Measurements from ENCODE around the gene PTPN1.

The PTPN1 gene

DNA sequence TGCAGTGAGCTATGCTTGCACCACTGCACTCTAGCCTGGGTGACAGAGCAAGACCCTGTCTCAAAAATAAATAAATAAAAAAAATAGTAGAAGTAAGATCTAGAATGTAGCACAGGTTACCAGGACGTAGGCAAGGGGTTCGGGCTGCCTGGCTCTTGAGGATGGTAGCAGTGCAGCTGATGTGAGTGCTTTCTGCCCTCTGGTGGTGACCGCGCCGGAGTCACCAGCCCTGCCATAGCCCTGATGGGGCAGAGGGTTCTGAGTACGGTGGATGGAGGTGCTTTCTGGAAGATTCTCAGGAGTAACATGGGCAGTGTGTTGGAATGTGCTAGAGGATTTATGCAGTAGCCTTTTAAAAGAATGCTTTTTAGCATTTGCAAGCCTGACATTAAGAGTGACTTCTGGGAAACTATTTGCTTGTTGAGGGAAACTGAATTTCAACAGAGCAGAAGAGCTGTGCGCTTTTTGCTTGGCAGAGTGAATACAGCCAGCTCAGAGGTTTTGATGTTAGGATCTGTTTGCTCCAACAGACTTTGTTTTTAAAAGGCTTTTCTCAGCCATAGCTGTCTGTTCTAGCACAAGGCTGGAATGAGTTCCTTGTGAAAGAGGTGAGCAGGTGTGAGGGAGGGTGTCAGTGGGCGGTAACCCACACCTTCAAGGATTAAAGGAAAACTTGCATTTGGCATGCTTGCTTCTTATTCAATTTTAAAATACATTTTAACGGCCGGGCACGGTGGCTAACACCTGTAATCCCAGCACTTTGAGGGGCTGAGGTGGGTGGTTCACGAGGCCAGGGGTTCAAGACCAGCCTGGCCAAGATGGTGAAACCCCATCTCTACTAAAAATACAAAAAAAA is 65.9 kb downstream of the PTPN1 start:
- Mint-ChIP-seq H3K27ac (peak overlapping the region; percentile 74), H3K4me1 (peaks cover 60% of the 10 kb centered on the region), H3K4me3 (no peak overlapping the region), H3K27me3 (no peaks in the 10 kb centered on the region), H3K36me3 (peaks cover 80% of the 10 kb centered on the region), H3K9me3 (no peaks in the 10 kb centered on the region)
- ATAC-seq: peak; percentile 93

DNA sequence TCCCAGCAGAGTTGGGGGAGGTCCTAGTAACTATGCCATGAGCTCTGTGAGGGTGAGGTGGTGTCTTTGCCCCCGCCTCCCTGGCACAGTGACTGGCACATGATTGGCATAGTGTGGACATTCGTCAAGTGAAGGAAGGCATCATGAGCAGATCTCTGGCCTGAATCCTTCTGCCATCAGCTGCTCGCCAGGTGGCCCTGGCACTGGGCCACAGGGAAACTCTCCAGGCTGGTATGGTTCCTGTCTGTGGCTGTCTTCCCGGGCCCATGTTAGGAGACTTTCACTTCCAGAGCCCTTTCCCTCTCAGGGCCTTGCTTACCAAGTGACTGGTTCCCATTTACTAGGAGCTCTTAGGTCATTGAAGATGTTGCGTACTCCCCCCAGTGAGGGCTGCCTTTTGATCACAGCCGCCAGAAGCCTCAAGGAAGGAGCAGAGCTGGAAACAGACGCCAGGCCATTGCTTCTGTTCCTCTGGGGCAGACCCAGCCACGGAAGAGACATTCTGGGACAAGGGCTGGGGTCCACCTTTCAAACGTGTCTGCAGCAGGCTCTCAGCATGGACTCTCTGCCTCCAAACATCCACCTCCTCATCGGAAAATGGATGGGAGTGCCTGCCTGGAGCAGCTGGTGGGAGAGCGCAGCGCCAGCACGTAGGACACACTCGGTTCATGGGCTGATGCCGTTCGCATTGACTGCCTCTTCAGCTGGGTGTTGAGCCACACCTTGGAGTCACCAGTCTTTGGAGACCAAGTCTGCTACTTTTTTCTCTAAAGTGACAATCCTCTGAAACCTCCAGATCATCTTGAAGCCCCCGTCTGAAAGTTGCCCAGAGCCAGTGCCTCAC is 67.2 kb downstream of the PTPN1 start:
- Mint-ChIP-seq H3K9me3 (no peaks in the 10 kb centered on the region), H3K27ac (peak overlapping the region; percentile 59), H3K27me3 (no peaks in the 10 kb centered on the region), H3K4me1 (peaks cover 63% of the 10 kb centered on the region), H3K4me3 (no peak overlapping the region), H3K36me3 (peaks cover 82% of the 10 kb centered on the region)
- no peak for ATAC-seq

DNA sequence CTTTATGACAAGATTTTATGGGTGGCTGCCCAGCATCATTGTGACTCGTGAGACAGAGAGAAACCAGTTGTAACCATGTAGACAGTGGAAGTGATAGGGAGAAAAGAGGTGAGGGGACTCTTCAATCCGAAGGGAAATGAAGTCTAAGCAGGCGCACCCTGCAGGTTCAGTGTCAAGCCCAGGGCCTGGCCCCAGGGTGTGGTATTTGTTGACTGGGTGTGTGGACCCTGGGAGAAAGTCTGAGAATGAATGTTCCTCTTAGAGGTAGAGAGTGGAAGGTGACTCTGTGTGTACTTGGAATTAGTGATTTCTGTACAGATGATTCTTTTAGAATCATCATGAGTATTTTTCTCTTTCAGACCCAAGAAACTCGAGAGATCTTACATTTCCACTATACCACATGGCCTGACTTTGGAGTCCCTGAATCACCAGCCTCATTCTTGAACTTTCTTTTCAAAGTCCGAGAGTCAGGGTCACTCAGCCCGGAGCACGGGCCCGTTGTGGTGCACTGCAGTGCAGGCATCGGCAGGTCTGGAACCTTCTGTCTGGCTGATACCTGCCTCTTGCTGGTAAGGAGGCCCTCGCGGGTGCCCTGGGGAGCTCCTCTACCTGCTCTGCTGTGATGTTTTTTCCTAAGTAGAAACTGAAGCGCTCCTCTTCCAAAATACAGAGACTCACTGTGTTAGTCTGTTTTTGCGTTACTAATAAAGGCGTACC is 68.0 kb downstream of the PTPN1 start:
- Mint-ChIP-seq H3K4me1 (peaks cover 63% of the 10 kb centered on the region), H3K27me3 (no peaks in the 10 kb centered on the region), H3K9me3 (no peaks in the 10 kb centered on the region), H3K36me3 (peaks cover 85% of the 10 kb centered on the region), H3K27ac (peak overlapping the region; percentile 59), H3K4me3 (no peak overlapping the region)
- no peak for ATAC-seq

DNA sequence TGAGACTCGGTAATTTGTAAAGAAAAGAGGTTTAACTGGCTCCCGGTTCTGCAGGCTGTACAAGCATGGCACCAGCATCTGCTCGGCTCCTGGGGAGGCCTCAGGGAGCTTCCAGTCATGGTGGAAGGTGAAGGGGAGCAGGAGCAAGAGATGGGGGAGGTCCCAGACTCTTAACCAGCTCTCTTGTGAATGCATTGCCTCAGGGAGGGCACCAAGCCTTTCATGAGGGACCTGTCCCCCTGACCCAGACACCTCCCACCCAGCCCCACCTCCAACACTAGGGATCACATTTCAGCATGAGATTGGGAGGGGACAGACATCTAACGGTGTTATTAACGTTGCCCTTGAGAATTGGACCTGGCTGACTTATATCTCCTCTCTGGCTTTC is 68.6 kb downstream of the PTPN1 start:
- Mint-ChIP-seq H3K4me3 (no peak overlapping the region), H3K4me1 (peaks cover 65% of the 10 kb centered on the region), H3K27me3 (no peaks in the 10 kb centered on the region), H3K36me3 (peaks cover 87% of the 10 kb centered on the region), H3K27ac (peak overlapping the region; percentile 54), H3K9me3 (no peaks in the 10 kb centered on the region)
- no peak for ATAC-seq

DNA sequence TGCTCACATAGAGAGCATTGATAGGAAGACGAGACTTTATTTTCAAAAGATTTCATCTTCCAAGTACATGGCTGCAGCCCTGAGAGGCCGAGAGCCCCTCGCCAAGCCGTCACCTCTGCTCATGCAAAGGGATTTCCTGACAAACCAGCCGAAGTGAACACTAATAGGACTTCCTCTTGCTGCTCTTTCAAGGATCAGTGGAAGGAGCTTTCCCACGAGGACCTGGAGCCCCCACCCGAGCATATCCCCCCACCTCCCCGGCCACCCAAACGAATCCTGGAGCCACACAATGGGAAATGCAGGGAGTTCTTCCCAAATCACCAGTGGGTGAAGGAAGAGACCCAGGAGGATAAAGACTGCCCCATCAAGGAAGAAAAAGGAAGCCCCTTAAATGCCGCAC is 69.3 kb downstream of the PTPN1 start:
- Mint-ChIP-seq H3K4me3 (no peak overlapping the region), H3K27ac (peak overlapping the region; percentile 54), H3K9me3 (no peaks in the 10 kb centered on the region), H3K27me3 (no peaks in the 10 kb centered on the region), H3K36me3 (peaks cover 84% of the 10 kb centered on the region), H3K4me1 (peaks cover 62% of the 10 kb centered on the region)
- ATAC-seq: no peak

DNA sequence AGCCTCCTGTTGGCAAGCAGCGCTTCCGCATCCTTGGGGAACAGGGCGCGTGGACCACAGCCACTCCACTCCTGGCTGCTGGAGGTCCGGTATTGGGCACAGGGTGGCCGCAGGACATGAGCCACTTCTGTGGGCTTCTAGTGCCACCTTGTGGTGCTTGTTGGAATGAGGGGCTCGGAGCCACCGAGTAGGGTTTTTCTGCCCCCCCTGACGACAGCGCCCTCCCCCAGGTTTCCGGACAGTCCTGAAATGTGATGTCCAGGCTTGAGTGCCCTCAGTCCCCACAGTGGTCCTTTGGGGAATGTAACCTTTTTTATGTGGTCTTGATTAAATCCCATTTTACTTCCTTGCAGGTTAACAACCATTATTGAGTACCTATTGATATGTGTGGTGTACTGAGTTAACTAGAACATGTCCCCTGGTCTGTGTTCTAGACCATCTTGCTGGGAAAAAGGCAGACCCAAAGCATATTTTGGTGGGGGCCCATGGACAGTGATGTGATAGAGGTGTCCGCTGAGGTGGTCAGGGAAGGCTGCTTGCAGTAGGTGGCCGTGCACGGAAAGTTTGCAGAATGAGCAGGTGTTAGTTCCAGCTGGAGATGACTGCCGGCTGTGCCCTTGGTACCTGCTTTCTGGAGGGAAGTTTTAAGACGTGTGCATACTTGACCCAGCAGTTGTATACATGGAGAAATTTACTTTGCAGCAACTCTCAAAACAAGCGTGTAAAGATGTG is 70.0 kb downstream of the PTPN1 start:
- ATAC-seq: peak; percentile 39
- H3K36me3 Mint-ChIP-seq: peaks cover 84% of the 10 kb centered on the region
- H3K27me3 Mint-ChIP-seq: no peaks in the 10 kb centered on the region
- peak overlapping the region; percentile 54 for H3K27ac Mint-ChIP-seq
- peaks cover 60% of the 10 kb centered on the region for H3K4me1 Mint-ChIP-seq
- H3K9me3 Mint-ChIP-seq: no peaks in the 10 kb centered on the region
- H3K4me3 Mint-ChIP-seq: no peak overlapping the region

DNA sequence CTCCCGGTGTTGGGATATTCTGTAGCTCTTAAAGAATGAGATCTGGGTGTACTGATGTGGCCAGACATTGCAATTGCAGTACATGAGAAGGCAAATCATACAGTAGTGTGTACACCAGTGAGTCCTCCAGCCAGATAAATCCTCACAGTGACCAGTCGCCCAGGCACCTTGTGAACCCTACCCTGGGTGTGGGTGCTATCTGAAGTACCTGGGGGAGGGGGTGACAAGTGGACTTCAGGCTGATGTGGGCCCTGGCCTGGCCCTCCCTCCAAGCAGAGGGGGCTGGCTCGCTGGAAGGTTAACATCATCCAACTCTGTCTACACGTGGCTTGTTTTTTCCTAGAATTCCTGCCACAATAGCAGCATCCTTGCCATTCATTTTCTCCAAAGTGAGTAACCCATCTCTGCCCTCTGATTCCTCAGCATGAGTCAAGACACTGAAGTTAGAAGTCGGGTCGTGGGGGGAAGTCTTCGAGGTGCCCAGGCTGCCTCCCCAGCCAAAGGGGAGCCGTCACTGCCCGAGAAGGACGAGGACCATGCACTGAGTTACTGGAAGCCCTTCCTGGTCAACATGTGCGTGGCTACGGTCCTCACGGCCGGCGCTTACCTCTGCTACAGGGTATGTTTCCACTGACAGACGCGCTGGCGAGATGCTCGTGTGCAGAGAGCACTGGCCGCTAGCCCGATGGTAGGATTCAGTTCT is 70.8 kb downstream of the PTPN1 start:
- no peaks in the 10 kb centered on the region for H3K9me3 Mint-ChIP-seq
- H3K27me3 Mint-ChIP-seq: no peaks in the 10 kb centered on the region
- peaks cover 84% of the 10 kb centered on the region for H3K36me3 Mint-ChIP-seq
- no peak overlapping the region for H3K4me3 Mint-ChIP-seq
- H3K27ac Mint-ChIP-seq: peak overlapping the region; percentile 54
- peaks cover 53% of the 10 kb centered on the region for H3K4me1 Mint-ChIP-seq
- ATAC-seq: no peak

DNA sequence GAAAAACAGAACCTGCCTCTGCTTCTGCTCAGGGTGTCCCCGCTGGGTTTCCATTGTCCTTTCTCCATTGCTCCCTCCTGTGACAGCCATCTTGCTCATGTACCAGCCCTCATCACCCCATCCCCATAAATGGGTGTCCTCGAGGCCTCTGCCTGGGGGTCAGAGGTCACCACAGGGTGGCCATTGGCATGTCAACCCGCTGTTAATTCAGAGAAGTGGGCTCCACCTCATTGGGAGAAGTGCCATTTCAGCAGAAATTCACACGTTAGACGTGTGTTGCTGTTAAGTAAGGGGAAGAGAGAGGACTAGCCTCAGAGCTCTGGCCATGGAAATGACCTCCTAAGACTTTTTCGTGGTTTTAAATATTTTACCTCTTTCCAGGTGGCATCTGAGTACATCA is 71.9 kb downstream of the PTPN1 start:
- Mint-ChIP-seq H3K4me3 (peak overlapping the region; percentile 43), H3K27me3 (no peaks in the 10 kb centered on the region), H3K36me3 (peaks cover 92% of the 10 kb centered on the region), H3K4me1 (peaks cover 51% of the 10 kb centered on the region), H3K9me3 (no peaks in the 10 kb centered on the region), H3K27ac (peak overlapping the region; percentile 78)
- peak; percentile 58 for ATAC-seq

DNA sequence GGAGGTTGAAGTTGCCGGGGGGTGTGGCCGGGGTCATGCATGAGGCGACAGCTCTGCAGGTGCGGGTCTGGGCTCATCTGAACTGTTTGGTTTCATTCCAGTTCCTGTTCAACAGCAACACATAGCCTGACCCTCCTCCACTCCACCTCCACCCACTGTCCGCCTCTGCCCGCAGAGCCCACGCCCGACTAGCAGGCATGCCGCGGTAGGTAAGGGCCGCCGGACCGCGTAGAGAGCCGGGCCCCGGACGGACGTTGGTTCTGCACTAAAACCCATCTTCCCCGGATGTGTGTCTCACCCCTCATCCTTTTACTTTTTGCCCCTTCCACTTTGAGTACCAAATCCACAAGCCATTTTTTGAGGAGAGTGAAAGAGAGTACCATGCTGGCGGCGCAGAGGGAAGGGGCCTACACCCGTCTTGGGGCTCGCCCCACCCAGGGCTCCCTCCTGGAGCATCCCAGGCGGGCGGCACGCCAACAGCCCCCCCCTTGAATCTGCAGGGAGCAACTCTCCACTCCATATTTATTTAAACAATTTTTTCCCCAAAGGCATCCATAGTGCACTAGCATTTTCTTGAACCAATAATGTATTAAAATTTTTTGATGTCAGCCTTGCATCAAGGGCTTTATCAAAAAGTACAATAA is 72.5 kb downstream of the PTPN1 start:
- peaks cover 89% of the 10 kb centered on the region for H3K36me3 Mint-ChIP-seq
- H3K27me3 Mint-ChIP-seq: no peaks in the 10 kb centered on the region
- no peaks in the 10 kb centered on the region for H3K9me3 Mint-ChIP-seq
- peak overlapping the region; percentile 78 for H3K27ac Mint-ChIP-seq
- peak; percentile 87 for ATAC-seq
- H3K4me3 Mint-ChIP-seq: peak overlapping the region; percentile 43
- H3K4me1 Mint-ChIP-seq: peaks cover 51% of the 10 kb centered on the region

DNA sequence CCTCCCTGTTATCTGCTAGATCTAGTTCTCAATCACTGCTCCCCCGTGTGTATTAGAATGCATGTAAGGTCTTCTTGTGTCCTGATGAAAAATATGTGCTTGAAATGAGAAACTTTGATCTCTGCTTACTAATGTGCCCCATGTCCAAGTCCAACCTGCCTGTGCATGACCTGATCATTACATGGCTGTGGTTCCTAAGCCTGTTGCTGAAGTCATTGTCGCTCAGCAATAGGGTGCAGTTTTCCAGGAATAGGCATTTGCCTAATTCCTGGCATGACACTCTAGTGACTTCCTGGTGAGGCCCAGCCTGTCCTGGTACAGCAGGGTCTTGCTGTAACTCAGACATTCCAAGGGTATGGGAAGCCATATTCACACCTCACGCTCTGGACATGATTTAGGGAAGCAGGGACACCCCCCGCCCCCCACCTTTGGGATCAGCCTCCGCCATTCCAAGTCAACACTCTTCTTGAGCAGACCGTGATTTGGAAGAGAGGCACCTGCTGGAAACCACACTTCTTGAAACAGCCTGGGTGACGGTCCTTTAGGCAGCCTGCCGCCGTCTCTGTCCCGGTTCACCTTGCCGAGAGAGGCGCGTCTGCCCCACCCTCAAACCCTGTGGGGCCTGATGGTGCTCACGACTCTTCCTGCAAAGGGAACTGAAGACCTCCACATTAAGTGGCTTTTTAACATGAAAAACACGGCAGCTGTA is 73.4 kb downstream of the PTPN1 start:
- no peaks in the 10 kb centered on the region for H3K9me3 Mint-ChIP-seq
- H3K36me3 Mint-ChIP-seq: peaks cover 87% of the 10 kb centered on the region
- peak overlapping the region; percentile 78 for H3K27ac Mint-ChIP-seq
- H3K4me3 Mint-ChIP-seq: no peak overlapping the region
- ATAC-seq: no peak
- H3K27me3 Mint-ChIP-seq: no peaks in the 10 kb centered on the region
- H3K4me1 Mint-ChIP-seq: peaks cover 57% of the 10 kb centered on the region

DNA sequence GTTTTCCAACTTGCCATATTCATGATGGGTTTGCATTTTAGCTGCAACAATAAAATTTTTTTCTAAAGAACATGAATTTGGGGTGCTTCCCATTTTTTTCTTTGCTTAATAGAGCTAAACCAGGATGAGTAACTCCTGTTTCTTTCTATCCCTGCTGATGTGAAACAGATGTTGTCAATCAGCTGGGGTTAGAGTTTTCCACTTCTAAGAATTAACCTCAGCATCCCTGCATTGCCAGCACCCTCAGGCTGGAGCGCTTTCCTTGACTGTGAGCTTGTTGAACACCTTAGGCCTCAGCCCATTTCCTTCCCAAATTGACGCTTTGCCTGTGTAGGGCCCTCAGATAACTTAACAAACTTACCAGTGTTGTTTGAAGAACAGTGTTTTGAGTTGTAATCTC is 74.5 kb downstream of the PTPN1 start:
- no peak overlapping the region for H3K4me3 Mint-ChIP-seq
- no peak for ATAC-seq
- no peaks in the 10 kb centered on the region for H3K9me3 Mint-ChIP-seq
- peak overlapping the region; percentile 41 for H3K27ac Mint-ChIP-seq
- no peaks in the 10 kb centered on the region for H3K27me3 Mint-ChIP-seq
- H3K4me1 Mint-ChIP-seq: peaks cover 50% of the 10 kb centered on the region
- peaks cover 76% of the 10 kb centered on the region for H3K36me3 Mint-ChIP-seq

DNA sequence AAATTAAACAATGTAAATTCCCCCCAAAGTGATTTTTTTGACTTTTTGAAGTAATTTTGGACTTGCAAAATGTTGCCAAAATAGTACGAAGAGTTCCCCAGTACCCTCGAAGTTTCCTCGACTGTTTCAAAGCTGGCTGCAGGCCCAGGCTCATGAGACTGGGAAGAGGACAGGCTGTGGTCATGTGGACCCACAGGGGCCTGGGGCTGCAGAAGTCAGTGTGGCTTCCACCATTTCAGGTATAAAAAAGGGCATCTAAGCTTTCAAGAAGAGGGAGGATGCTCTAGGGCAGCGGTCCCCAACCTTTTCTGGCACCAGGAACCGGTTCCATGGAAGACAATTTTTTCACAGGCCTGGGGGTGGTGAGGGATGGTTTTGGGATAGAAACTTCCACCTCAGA is 75.0 kb downstream of the PTPN1 start:
- Mint-ChIP-seq H3K4me3 (no peak overlapping the region), H3K4me1 (peaks cover 45% of the 10 kb centered on the region), H3K27me3 (no peaks in the 10 kb centered on the region), H3K36me3 (peaks cover 71% of the 10 kb centered on the region), H3K9me3 (no peaks in the 10 kb centered on the region), H3K27ac (peak overlapping the region; percentile 41)
- ATAC-seq: no peak

DNA sequence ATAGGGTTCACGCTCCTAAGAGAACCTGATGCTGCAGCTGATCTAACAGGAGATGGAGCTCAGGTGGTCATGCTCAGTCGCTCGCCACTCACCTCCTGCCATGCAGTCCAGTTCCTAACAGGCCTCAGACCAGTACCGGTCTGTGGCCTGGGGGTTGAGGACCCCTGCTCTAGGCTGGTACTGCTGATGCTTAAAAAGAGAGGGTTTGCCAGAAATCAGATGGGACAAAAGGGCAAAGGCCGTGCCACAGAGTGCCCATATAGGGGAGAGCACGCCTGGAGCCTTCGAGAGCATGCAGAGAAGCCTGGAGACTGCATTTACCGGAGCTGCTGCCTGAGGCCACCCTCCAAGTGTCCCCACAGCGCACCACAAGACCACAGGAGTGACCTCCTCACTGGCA is 75.5 kb downstream of the PTPN1 start:
- Mint-ChIP-seq H3K9me3 (no peaks in the 10 kb centered on the region), H3K4me3 (no peak overlapping the region), H3K27ac (peak overlapping the region; percentile 41), H3K36me3 (peaks cover 66% of the 10 kb centered on the region), H3K4me1 (peaks cover 40% of the 10 kb centered on the region), H3K27me3 (no peaks in the 10 kb centered on the region)
- ATAC-seq: no peak
